Panc1 (cell line): ENCODE measurements around the gene DIP2C. TPM values are rescaled to one million over a fixed set of nuclear protein-coding genes. Genes with fewer than 3 reads are reported as not detected.

Experiments used
- ATAC-seq: fragments of 200-7000 bp; cut with Tn5 transposase; 2 replicates; pipeline ENCODE4 v1.9.1; 2020; ENCODE audit warnings: mild to moderate bottlenecking, moderate library complexity
- BruUV-seq: library from RNA; stranded (reverse); fragments of 400-500 nt; replicated peaks from 2 replicates; lab custom pipeline; 2021; lab: Mats Ljungman, UMichigan
- CTCF ChIA-PET: fragments of 300-600 bp; sonication (Branson Sonifier 250); formaldehyde crosslinking; loops from one replicate; lab custom pipeline; 2022; ENCODE audit warnings: antibody characterized with exemption; lab: Charles Lee
- POLR2A ChIA-PET: fragments of 300-600 bp; sonication (Branson Sonifier 250); formaldehyde crosslinking; loops from one replicate; lab custom pipeline; 2022; ENCODE audit warnings: antibody characterized with exemption; lab: Charles Lee
- DNase-seq: peaks from one replicate; pipeline ENCODE4 v3.0.0-alpha.2; 2010; ENCODE audit warnings: low read depth, low spot score
- H3K27ac ChIP-seq: 2 replicates; pipeline ENCODE4 v1.5.1; 2011; ENCODE audit warnings: mild to moderate bottlenecking, low read length, inconsistent platforms
- H3K27me3 ChIP-seq: fragments of 200-500 bp; sonication (Bioruptor generic); 2 replicates; pipeline ENCODE4 v1.6.0; 2014; ENCODE audit warnings: low read length, inconsistent platforms; ENCODE audit not compliant: control insufficient read depth, insufficient read depth
- H3K36me3 ChIP-seq: fragments of 200-500 bp; sonication (Bioruptor generic); 2 replicates; pipeline ENCODE4 v1.5.1; 2014; ENCODE audit warnings: inconsistent platforms, mild to moderate bottlenecking, low read length, moderate library complexity; ENCODE audit not compliant: control insufficient read depth, insufficient read depth
- H3K4me1 ChIP-seq: 2 replicates; pipeline ENCODE4 v1.5.1; 2011; ENCODE audit warnings: inconsistent platforms, mild to moderate bottlenecking, low read length, moderate library complexity; ENCODE audit not compliant: control insufficient read depth, insufficient read depth
- H3K4me3 ChIP-seq, 2 experiments: 2 replicates each; pipeline ENCODE4 v1.5.1; 2011 to 2012; ENCODE audit warnings: low read depth in 2 of 2, low read length in 2 of 2, mild to moderate bottlenecking in 2 of 2, inconsistent platforms in 1 of 2, moderate library complexity in 1 of 2
- H3K9me3 ChIP-seq: fragments of 200-500 bp; sonication (Bioruptor generic); 2 replicates; pipeline ENCODE4 v1.5.1; 2014; ENCODE audit warnings: low read depth, mild to moderate bottlenecking, inconsistent platforms, low read length, moderate library complexity; ENCODE audit not compliant: control insufficient read depth, insufficient read depth
- POLR2AphosphoS5 ChIP-seq: IDR thresholded peaks from 2 replicates; pipeline ENCODE4 v1.6.1; 2012; ENCODE audit warnings: mild to moderate bottlenecking, low read depth, low read length, moderate library complexity
- REST ChIP-seq, 2 experiments: IDR thresholded peaks; 2 replicates each; pipeline ENCODE4 v1.6.1; 2011 to 2012; ENCODE audit warnings: low read depth in 2 of 2, control low read depth in 1 of 2, low read length in 1 of 2, mild to moderate bottlenecking in 1 of 2, moderate library complexity in 1 of 2; ENCODE audit not compliant: insufficient read depth in 1 of 2
- SIN3A ChIP-seq: IDR thresholded peaks from 2 replicates; pipeline ENCODE4 v1.6.1; 2012; ENCODE audit warnings: low read depth, mild to moderate bottlenecking, low read length, moderate library complexity, borderline replicate concordance; ENCODE audit not compliant: insufficient read depth
- TCF7L2 ChIP-seq: IDR thresholded peaks from 2 replicates; pipeline ENCODE4 v1.6.1; 2011; ENCODE audit warnings: mild to moderate bottlenecking, low read depth, low read length, inconsistent platforms
- in situ Hi-C: cut with HindIII; loops from 2 replicates; pipeline ENCODE4 v1.10.0; 2016; ENCODE audit warnings: low sequenced_read_pairs, low pct_unique_long_range_greater_than_20kb
- intact Hi-C: fragments of 100-400 bp; cut with micrococcal nuclease; formaldehyde crosslinking; loops from one replicate; pipeline ENCODE4 v1.10.0; 2022; ENCODE audit not compliant: unreplicated experiment
- total RNA-seq: library from RNA; stranded (reverse); gene quantifications from one replicate; pipeline ENCODE4 v1.2.1, GENCODE V29; 2021; ENCODE audit not compliant: unreplicated experiment
- TF ChIP-seq, protein P1 (sequence below): fragments of 450-650 bp; IDR thresholded peaks from 2 replicates; pipeline ENCODE4 v1.5.1; 2017; ENCODE audit warnings: mild to moderate bottlenecking

The DIP2C gene
- total RNA-seq, 1 experiment from 2014 or later, result 13.2 TPM

- Histone ChIP-seq H3K27me3 (no peaks in the 10 kb centered on the region), H3K36me3 (no peaks in the 10 kb centered on the region), H3K27ac (no peak overlapping the region), H3K4me3 (no peak overlapping the region), H3K9me3 (no peaks in the 10 kb centered on the region), H3K4me1 (no peaks in the 10 kb centered on the region)
- ChIA-PET POLR2A (interaction anchor here (0.8 kb wide), 1 partner anchor 114 kb away, joined by 8 read pairs; no protein-coding TSS in a partner anchor), CTCF (no interaction called here)
- intact Hi-C loops (no loop called here), in situ Hi-C loops (no loop called here)
- ATAC-seq (no peak), DNase-seq (no peak)
- no TSS peak for BruUV-seq
- TF ChIP-seq POLR2AphosphoS5, result no peak
- TF ChIP-seq SIN3A, result no peak
- no peak for TF ChIP-seq REST (IDR thresholded peaks at IDR 0.05; ENCODE audit: insufficient read depth in 1 of 2, low read depth in 2 of 2, low read length in 1 of 2)
- TF ChIP-seq, protein P1, sequence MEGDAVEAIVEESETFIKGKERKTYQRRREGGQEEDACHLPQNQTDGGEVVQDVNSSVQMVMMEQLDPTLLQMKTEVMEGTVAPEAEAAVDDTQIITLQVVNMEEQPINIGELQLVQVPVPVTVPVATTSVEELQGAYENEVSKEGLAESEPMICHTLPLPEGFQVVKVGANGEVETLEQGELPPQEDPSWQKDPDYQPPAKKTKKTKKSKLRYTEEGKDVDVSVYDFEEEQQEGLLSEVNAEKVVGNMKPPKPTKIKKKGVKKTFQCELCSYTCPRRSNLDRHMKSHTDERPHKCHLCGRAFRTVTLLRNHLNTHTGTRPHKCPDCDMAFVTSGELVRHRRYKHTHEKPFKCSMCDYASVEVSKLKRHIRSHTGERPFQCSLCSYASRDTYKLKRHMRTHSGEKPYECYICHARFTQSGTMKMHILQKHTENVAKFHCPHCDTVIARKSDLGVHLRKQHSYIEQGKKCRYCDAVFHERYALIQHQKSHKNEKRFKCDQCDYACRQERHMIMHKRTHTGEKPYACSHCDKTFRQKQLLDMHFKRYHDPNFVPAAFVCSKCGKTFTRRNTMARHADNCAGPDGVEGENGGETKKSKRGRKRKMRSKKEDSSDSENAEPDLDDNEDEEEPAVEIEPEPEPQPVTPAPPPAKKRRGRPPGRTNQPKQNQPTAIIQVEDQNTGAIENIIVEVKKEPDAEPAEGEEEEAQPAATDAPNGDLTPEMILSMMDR, result no peak
- TF ChIP-seq TCF7L2, result no peak
Measured at GRCh38 chr10:308572-309085, 380.8 kb downstream of the DIP2C start.

DNA sequence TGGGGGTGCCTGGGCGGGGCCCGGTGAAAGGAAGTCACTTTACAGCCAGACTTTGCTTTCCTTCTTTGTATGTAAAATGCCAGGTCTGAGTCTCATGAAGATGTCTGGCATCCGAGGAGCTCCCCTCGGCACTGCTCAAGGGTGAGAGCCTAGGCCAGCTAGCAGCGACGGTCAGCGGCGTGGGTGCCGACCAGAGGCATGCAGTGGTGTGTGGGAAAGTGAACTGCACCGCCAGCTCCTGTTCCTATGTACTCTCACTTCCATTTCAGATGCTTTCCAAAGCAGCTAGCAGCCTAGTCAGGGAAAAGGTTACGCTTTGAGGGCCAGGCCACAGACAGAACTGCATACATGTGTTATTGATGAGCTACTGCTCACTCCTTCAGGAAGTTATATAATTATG is 381.4 kb downstream of the DIP2C start:
- CTCF ChIA-PET, result no interaction called here

More for the DNA sequence above, 381.4 kb downstream of the DIP2C start:
- Histone ChIP-seq H3K36me3 (no peaks in the 10 kb centered on the region), H3K27ac (no peak overlapping the region), H3K27me3 (no peaks in the 10 kb centered on the region), H3K4me1 (no peaks in the 10 kb centered on the region), H3K4me3 (no peak overlapping the region), H3K9me3 (no peaks in the 10 kb centered on the region)
- TF ChIP-seq POLR2AphosphoS5, result no peak
- TF ChIP-seq REST (IDR thresholded peaks at IDR 0.05; ENCODE audit: insufficient read depth in 1 of 2, low read depth in 2 of 2, low read length in 1 of 2), result no peak
- TF ChIP-seq TCF7L2, result no peak
- no peak for TF ChIP-seq SIN3A
- TF ChIP-seq, protein P1, result no peak
- intact Hi-C loops (no loop called here), in situ Hi-C loops (no loop called here)
- POLR2A ChIA-PET, result interaction anchor here (0.8 kb wide), 1 partner anchor 113 kb away, joined by 8 read pairs; no protein-coding TSS in a partner anchor
- ATAC-seq, result no peak
- no TSS peak for BruUV-seq
- no peak for DNase-seq
